Measurements from ENCODE around the gene AGPS. TPM values are rescaled to one million over a fixed set of nuclear protein-coding genes. Genes with fewer than 3 reads are reported as not detected.

AGPS gene
- total RNA-seq, 1 experiment from 2014 or later: 60.9 TPM

- Histone ChIP-seq H2BK15ac (ENCODE audit: low read depth, low read length) (no peak overlapping the region), H3K4ac (ENCODE audit: low read depth, low read length) (no peak overlapping the region), H4K5ac (ENCODE audit: insufficient read length, low read depth, low read length) (no peak overlapping the region), H3K9ac (ENCODE audit: extremely low read depth, insufficient read length, low read length) (no peak overlapping the region), H4K20me1 (ENCODE audit: control insufficient read depth, insufficient read depth, insufficient read length) (no peaks in the 10 kb centered on the region), H2BK20ac (ENCODE audit: low read depth, low read length, poor library complexity, severe bottlenecking) (no peak overlapping the region), H3K9me3 (ENCODE audit: control insufficient read depth, low read depth, low read length) (peaks cover 11% of the 10 kb centered on the region), H3K56ac (ENCODE audit: insufficient read length, low read depth, low read length) (no peak overlapping the region), H3K27me3 (ENCODE audit: insufficient read depth, low read length) (no peaks in the 10 kb centered on the region), H3T11ph (ENCODE audit: low read length) (no peak overlapping the region), H3K4me2 (ENCODE audit: insufficient read depth, insufficient read length, low read length) (no peak overlapping the region), H2BK12ac (ENCODE audit: insufficient read length, low read depth, low read length) (no peak overlapping the region), H2AK5ac (ENCODE audit: insufficient read length, low read length) (no peak overlapping the region), H3K79me2 (ENCODE audit: insufficient read depth, low read length) (no peaks in the 10 kb centered on the region), H2AFZ (ENCODE audit: low read length) (no peak overlapping the region), H4K8ac (replicated peaks; ENCODE audit: insufficient read length, low read depth, low read length) (no peak overlapping the region), H2BK120ac (ENCODE audit: low read depth, low read length, poor library complexity, severe bottlenecking) (no peak overlapping the region), H3K4me1 (ENCODE audit: insufficient read depth, low read length) (peaks cover 2% of the 10 kb centered on the region; the same call in 1 of the 2 replicates), H3K27ac (ENCODE audit: insufficient read length, low read depth, low read length) (no peak overlapping the region), H2BK5ac (ENCODE audit: insufficient read length, low read length) (no peak overlapping the region), H4K91ac (ENCODE audit: insufficient read length, low read depth, low read length) (no peak overlapping the region), H3K14ac (ENCODE audit: insufficient read depth, low read length) (no peak overlapping the region), H3K79me1 (ENCODE audit: insufficient read depth, low read depth, low read length, poor library complexity, severe bottlenecking) (no peaks in the 10 kb centered on the region), H3K18ac (ENCODE audit: insufficient read length, low read depth, low read length) (no peak overlapping the region), H3K23ac (ENCODE audit: insufficient read length, low read depth, low read length) (no peak overlapping the region), H3K23me2 (ENCODE audit: insufficient read length, low read depth, low read length, poor library complexity, severe bottlenecking) (no peaks in the 10 kb centered on the region)
- no peaks in the 10 kb centered on the region for H3K4me1 Mint-ChIP-seq
- peaks cover 10 to 17% (median 14%) of the 10 kb centered on the region in 3 experiments for H3K36me3 Mint-ChIP-seq (ENCODE audit: insufficient read depth in 1 of 3, low read depth in 3 of 3)
- H3K9me3 Mint-ChIP-seq: peaks cover 16 to 18% of the 10 kb centered on the region in 2 experiments
- TF ChIP-seq CTCF (conservative IDR thresholded peaks at IDR 0.05): no peak
- no peak overlapping the region for H3K27ac Mint-ChIP-seq
- no peak overlapping the region for H3K4me3 Mint-ChIP-seq
- no peaks in the 10 kb centered on the region; the same call in none of the 2 replicates for H3K27me3 Mint-ChIP-seq (ENCODE audit: low read depth)
- DNase-seq: no peak
Measured at GRCh38 chr2:177547122-177547521, 154.5 kb downstream of the AGPS start.
